GM13976 (cell line): ENCODE results near the gene EIF2AK3.
"Not testable (repeated sequence)": the region's sequence is repeated elsewhere in the genome, so short reads cannot be mapped to it uniquely, and the experiment has no call there.

Experiments used
- DNase-seq: peaks from one replicate; pipeline ENCODE4 v3.0.0; 2012; ENCODE audit warnings: low spot score
- CTCF ChIP-seq: IDR thresholded peaks from 2 replicates; pipeline ENCODE4 v1.5.1; 2012; ENCODE audit warnings: borderline replicate concordance, mild to moderate bottlenecking; ENCODE audit not compliant: insufficient read depth; ENCODE audit errors: extremely low read depth, missing control alignments, control extremely low read depth
- in situ Hi-C: fragments of 300-500 bp; cut with MboI; formaldehyde crosslinking; loops from one replicate; pipeline ENCODE4 v1.12.0; 2022; ENCODE audit warnings: low sequenced_read_pairs, mixed read lengths, inconsistent platforms; ENCODE audit not compliant: unreplicated experiment

Gene EIF2AK3

GRCh38 chr2:88626171-88627054 is 851 bp downstream of the EIF2AK3 start:
- in situ Hi-C loops, result no loop called here
- peak; percentile 34 for DNase-seq
- no peak for TF ChIP-seq CTCF

- no peak for TF ChIP-seq CTCF
- DNase-seq, result no peak
- in situ Hi-C loops, result no loop called here
These were observed 2.8 kb downstream of the EIF2AK3 start for GRCh38 chr2:88624477-88624876.

GRCh38 chr2:88623831-88624465 is 3.3 kb downstream of the EIF2AK3 start:
- DNase-seq, in situ Hi-C loops: not testable (repeated sequence)

GRCh38 chr2:88622307-88622706 is 5.0 kb downstream of the EIF2AK3 start:
- no peak for TF ChIP-seq CTCF
- in situ Hi-C loops, result no loop called here
- DNase-seq, result no peak

GRCh38 chr2:88621432-88621831 is 5.8 kb downstream of the EIF2AK3 start:
- TF ChIP-seq CTCF, result no peak
- in situ Hi-C loops, result no loop called here
- DNase-seq, result no peak

- no peak for TF ChIP-seq CTCF
- DNase-seq, result no peak
- in situ Hi-C loops, result no loop called here
These were observed 7.2 kb downstream of the EIF2AK3 start for GRCh38 chr2:88620015-88620414.

- peak; percentile 38 for DNase-seq
- TF ChIP-seq CTCF, result no peak
- in situ Hi-C loops, result no loop called here
These were observed 11.4 kb downstream of the EIF2AK3 start for GRCh38 chr2:88615822-88616221.
